ENCODE data around the gene B3GNT5. TPM values are rescaled to one million over a fixed set of nuclear protein-coding genes. Genes with fewer than 3 reads are reported as not detected.

B3GNT5 gene
- total RNA-seq, 1 experiment from 2014 or later = 7.7 TPM

GRCh38 chr3:183285318-183285717 lies 32.3 kb downstream of the B3GNT5 start:
- Mint-ChIP-seq H3K4me1 (peaks cover 7% of the 10 kb centered on the region), H3K9me3 (no peaks in the 10 kb centered on the region), H3K4me3 (no peak overlapping the region), H3K27me3 (ENCODE audit: low read depth) (no peaks in the 10 kb centered on the region), H3K27ac (no peak overlapping the region), H3K36me3 (no peaks in the 10 kb centered on the region)
- TF ChIP-seq ZNF416 (CRISPR knock-in tag; IDR thresholded peaks at IDR 0.05) (no peak), FOXP1 (CRISPR knock-in tag; IDR thresholded peaks at IDR 0.05; ENCODE audit: borderline replicate concordance) (no peak), NFE2L1 (CRISPR knock-in tag; IDR thresholded peaks at IDR 0.05) (no peak), USF2 (CRISPR knock-in tag; IDR thresholded peaks at IDR 0.05) (no peak), E2F4 (CRISPR knock-in tag; IDR thresholded peaks at IDR 0.05; ENCODE audit: borderline replicate concordance, low read depth) (no peak), ARID4B (CRISPR knock-in tag; IDR thresholded peaks at IDR 0.05; ENCODE audit: borderline replicate concordance) (no peak), GRHL2 (CRISPR knock-in tag; IDR thresholded peaks at IDR 0.05; ENCODE audit: insufficient replicate concordance, severe bottlenecking) (no peak), ZNF232 (CRISPR knock-in tag; IDR thresholded peaks at IDR 0.05) (no peak), JUN (CRISPR knock-in tag; IDR thresholded peaks at IDR 0.05) (no peak), ETV6 (CRISPR knock-in tag; IDR thresholded peaks at IDR 0.05) (no peak), CTCF (IDR thresholded peaks at IDR 0.05) (no peak), MLX (CRISPR knock-in tag; IDR thresholded peaks at IDR 0.05) (no peak), SOX15 (CRISPR knock-in tag; IDR thresholded peaks at IDR 0.05) (no peak), HMGXB4 (CRISPR knock-in tag; IDR thresholded peaks at IDR 0.05) (no peak)
- ChIA-PET POLR2A (no interaction called here), CTCF (interaction anchor here (2.0 kb wide), 1 partner anchor 20 kb away, joined by 5 read pairs; no protein-coding TSS in a partner anchor)
- ATAC-seq (no peak), DNase-seq (ENCODE audit: low spot score) (no peak)
